Heart right ventricle (tissue), 16 donors: ENCODE data around the gene OGFR. TPM values are rescaled to one million over a fixed set of nuclear protein-coding genes. Genes with fewer than 3 reads are reported as not detected.

Experiments
- ATAC-seq, 8 donors: fragments of 200-7000 bp; cut with Tn5 transposase; one replicate each; pipeline ENCODE4 v1.9.1; 2020; ENCODE audit warnings: mild to moderate bottlenecking in 8 of 8, moderate library complexity in 8 of 8, moderate number of reproducible peaks in 1 of 8
- DNase-seq, 2 donors: peaks; one replicate each; pipeline ENCODE4 v3.0.0-alpha.2; 2020
- H3K27ac ChIP-seq, 10 donors: fragments of 200-600 bp; sonication (generic) in 2 of 10; one replicate each; pipeline versions ENCODE4 v1.5.0 to v1.8.0; 2020 to 2022; ENCODE audit warnings: mild to moderate bottlenecking in 3 of 10
- H3K27me3 ChIP-seq, 7 donors: fragments of 200-600 bp; one replicate each; pipeline ENCODE4 v1.8.0; 2021 to 2022; ENCODE audit warnings: mild to moderate bottlenecking in 2 of 7
- H3K36me3 ChIP-seq, 9 donors: fragments of 200-600 bp; sonication (generic) in 1 of 9; one replicate each; pipeline versions ENCODE4 v1.5.0 to v1.8.0; 2020 to 2022; ENCODE audit warnings: mild to moderate bottlenecking in 2 of 9
- H3K4me1 ChIP-seq, 9 donors: fragments of 200-600 bp; sonication (generic) in 1 of 9; one replicate each; pipeline versions ENCODE4 v1.5.0 to v1.8.0; 2020 to 2022; ENCODE audit warnings: mild to moderate bottlenecking in 4 of 9
- H3K4me3 ChIP-seq, 10 donors: fragments of 200-600 bp; sonication (generic) in 2 of 10; one replicate each; pipeline versions ENCODE4 v1.5.0 to v1.8.0; 2020 to 2022; ENCODE audit warnings: mild to moderate bottlenecking in 7 of 10, moderate library complexity in 2 of 10
- H3K9me3 ChIP-seq, 11 donors: fragments of 200-600 bp in 10 of 11; sonication (generic) in 2 of 11; one replicate each; pipeline versions ENCODE4 v1.5.0 to v1.8.0; 2013 to 2022; ENCODE audit warnings: mild to moderate bottlenecking in 2 of 11, control low read depth in 1 of 11, moderate library complexity in 1 of 11
- WGBS, 2 donors: extraction: QIAGEN DNeasy Blood & Tissue Kit; methylation state at CpG; one replicate each; pipeline ENCODE4 v1.1.7; 2013; ENCODE audit warnings: inconsistent platforms in 1 of 2; 5-methylcytosine and 5-hydroxymethylcytosine counted together
- intact Hi-C, 10 donors: fragments of 100-400 bp; cut with DNase I; formaldehyde crosslinking; loops; one replicate each; pipeline versions ENCODE4 v1.11.1 to v1.14.2; 2022
- polyA plus RNA-seq, 2 donors: library from polyadenylated mRNA; stranded (reverse); fragments of 200-250 nt; gene quantifications; one replicate each; pipeline ENCODE4 v1.2.3, GENCODE V29; 2013
- total RNA-seq, 10 donors: library from RNA; stranded (reverse); fragmentation: NEBNext Ultra II Directional in 3 of 10; extraction: Animal tissue kit (Norgen Biotek cat#: 25700) in 3 of 10; gene quantifications; one replicate each; pipeline versions ENCODE4 v1.2.1 to v1.2.4, GENCODE V29; 2021 to 2023
- TF ChIP-seq, protein P1 (sequence below), 9 donors: fragments of 200-600 bp; sonication (generic) in 2 of 9; IDR thresholded peaks; one replicate each; pipeline versions ENCODE4 v1.5.0 to v1.8.0; 2021 to 2022; ENCODE audit warnings: antibody characterized with exemption in 9 of 9, mild to moderate bottlenecking in 5 of 9, moderate library complexity in 1 of 9
- donor health status: Arrhythmogenic right ventricular cardiomyopathy.
- donor health status: ischemic (EF 13 %, LVEDD 7.1; RV severe dilation, severe dysfunction).
- donor health status: healthy with polysubstance abuse.
- donor health status: DM: no; HTN: yes; CAD: no.
- donor health status: DM: no; HTN: no; CAD: no.
- donor health status: ischemic (EF 25% LVEDD 6.9; RV normal size, moderate dysfunction).
- donor health status: ischemic (EF 25% LVEDD 5.7; RV mildly dilated, moderate dysfunction).
- donor health status: healthy.
- donor health status: DM: yes; HTN: yes; CAD: no.
- donor health status: Ischemic cardiomyopathy.
- donor health status: ischemic (EF 35%, LVEDD 5.7; RV mildly dilated, moderate dysfunction).
- donor health status: nonischemic (EF 11% LVEDD 7.7; RV severe dilation, severe dysfunction).
- donor health status: DM: yes; HTN: yes; CAD: no.
- donor health status: PGD.
- donor health status: ischemic (EF 29% LVEDD 5.4; RV normal size, mild dysfunction).
- donor health status: nonischemic (EF 23%, LVEDD 6.1; RV moderate dilation, normal function).

OGFR gene
- total and polyA plus RNA-seq, 12 donors = 13.0 to 37.5 (median 17.5) TPM

DNA sequence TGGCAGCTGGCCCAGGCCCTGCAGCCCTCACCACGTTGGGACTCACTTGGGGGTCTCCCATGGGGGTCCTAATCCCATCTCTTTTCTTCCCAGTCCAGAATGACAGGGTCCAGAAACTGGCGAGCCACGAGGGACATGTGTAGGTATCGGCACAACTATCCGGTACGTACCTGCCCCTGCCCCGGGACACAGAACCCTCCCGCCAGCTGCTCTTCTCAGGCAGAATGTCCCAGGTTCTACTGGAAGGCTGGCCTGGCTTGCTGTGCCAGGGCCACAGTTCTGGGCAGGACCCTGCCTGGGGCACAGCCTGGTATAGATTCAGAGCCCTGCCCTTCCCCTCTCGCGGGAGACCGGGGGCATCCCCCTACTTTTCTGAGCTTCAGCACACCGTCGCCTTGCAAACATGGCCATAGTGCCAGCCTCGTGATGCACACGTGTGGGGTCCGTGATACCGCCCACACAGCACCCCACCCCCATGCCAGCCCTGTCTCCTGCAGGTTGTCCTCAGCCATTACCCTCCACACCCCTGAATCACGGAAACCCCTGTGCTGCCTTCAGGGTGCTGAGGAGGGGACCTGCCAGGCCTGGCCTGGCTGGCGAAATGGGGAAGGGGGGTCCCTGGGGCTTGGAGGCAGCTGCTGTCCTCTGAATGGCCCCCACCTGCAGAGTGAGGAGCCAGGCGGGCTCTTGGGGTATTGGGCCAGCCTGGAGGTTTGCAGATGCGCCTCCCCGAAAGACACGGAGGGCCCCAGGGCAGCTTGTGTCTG lies 3.0 kb downstream of the OGFR start:
- H3K4me3 ChIP-seq = no peak overlapping the region
- H3K9me3 ChIP-seq = no peaks in the 10 kb centered on the region
- H3K27me3 ChIP-seq = no peaks in the 10 kb centered on the region
- H3K27ac ChIP-seq = no peak overlapping the region
- TF ChIP-seq, protein P1, sequence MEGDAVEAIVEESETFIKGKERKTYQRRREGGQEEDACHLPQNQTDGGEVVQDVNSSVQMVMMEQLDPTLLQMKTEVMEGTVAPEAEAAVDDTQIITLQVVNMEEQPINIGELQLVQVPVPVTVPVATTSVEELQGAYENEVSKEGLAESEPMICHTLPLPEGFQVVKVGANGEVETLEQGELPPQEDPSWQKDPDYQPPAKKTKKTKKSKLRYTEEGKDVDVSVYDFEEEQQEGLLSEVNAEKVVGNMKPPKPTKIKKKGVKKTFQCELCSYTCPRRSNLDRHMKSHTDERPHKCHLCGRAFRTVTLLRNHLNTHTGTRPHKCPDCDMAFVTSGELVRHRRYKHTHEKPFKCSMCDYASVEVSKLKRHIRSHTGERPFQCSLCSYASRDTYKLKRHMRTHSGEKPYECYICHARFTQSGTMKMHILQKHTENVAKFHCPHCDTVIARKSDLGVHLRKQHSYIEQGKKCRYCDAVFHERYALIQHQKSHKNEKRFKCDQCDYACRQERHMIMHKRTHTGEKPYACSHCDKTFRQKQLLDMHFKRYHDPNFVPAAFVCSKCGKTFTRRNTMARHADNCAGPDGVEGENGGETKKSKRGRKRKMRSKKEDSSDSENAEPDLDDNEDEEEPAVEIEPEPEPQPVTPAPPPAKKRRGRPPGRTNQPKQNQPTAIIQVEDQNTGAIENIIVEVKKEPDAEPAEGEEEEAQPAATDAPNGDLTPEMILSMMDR (IDR thresholded peaks at IDR 0.05) = no peak
- peaks cover 4 to 65% (median 47%) of the 10 kb centered on the region in 9 donors for H3K36me3 ChIP-seq
- peaks cover 14 to 50% (median 44%) of the 10 kb centered on the region in 9 donors for H3K4me1 ChIP-seq
- ATAC-seq (no peak), DNase-seq (no peak)
- 86 to 89% methylated on average over 23 of the region's 23 CpGs for WGBS, 2 donors
- intact Hi-C loops = loop anchor here in 9 of 10 donors (1.0 to 10.0 kb wide), 5 partner anchors 139 to 305 kb away; no protein-coding TSS in a partner anchor

DNA sequence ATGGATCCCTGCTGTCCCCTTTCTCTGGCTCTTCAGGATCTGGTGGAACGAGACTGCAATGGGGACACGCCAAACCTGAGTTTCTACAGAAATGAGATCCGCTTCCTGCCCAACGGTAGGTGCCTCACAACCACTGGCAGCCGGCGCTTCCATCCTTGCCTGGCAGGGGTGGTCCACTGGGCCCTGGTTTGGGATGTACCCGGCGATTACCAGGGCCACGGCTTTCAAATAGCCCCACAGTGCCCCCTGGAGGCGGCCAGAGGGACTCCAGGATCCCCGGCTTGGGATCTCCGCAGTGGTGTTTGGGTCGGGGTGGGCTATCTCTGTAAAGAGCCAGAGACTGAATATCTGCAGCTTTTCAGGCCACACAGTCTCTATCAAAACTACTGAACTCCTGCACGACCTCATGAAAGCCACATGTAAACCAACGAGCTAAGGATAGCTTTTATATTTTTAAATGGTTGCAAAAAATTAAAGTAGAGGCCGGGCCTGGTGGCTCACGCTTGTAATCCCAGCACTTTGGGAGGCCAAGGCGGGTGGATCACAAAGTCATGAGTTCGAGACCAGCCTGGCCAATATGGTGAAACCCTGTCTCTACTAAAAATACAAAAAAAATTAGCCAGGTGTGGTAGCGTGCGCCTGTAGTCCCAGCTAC lies 3.7 kb downstream of the OGFR start:
- Histone ChIP-seq H3K4me3 (no peak overlapping the region), H3K27ac (no peak overlapping the region), H3K36me3 (peaks cover 4 to 69% (median 47%) of the 10 kb centered on the region in 9 donors), H3K27me3 (no peaks in the 10 kb centered on the region), H3K9me3 (no peaks in the 10 kb centered on the region), H3K4me1 (peaks cover 11 to 47% (median 39%) of the 10 kb centered on the region in 9 donors)
- intact Hi-C loops = loop anchor here in 9 of 10 donors (1.0 to 10.0 kb wide), 5 partner anchors 140 to 306 kb away; no protein-coding TSS in a partner anchor
- TF ChIP-seq, protein P1 (IDR thresholded peaks at IDR 0.05) = peak; percentile 92 to 97 (median 95)
- ATAC-seq (peak in 7 of 8 donors; percentile 36 to 68 (median 48)), DNase-seq (peak; percentile 66 to 75)
- 45 to 49% methylated on average over 21 of the region's 21 CpGs for WGBS, 2 donors

DNA sequence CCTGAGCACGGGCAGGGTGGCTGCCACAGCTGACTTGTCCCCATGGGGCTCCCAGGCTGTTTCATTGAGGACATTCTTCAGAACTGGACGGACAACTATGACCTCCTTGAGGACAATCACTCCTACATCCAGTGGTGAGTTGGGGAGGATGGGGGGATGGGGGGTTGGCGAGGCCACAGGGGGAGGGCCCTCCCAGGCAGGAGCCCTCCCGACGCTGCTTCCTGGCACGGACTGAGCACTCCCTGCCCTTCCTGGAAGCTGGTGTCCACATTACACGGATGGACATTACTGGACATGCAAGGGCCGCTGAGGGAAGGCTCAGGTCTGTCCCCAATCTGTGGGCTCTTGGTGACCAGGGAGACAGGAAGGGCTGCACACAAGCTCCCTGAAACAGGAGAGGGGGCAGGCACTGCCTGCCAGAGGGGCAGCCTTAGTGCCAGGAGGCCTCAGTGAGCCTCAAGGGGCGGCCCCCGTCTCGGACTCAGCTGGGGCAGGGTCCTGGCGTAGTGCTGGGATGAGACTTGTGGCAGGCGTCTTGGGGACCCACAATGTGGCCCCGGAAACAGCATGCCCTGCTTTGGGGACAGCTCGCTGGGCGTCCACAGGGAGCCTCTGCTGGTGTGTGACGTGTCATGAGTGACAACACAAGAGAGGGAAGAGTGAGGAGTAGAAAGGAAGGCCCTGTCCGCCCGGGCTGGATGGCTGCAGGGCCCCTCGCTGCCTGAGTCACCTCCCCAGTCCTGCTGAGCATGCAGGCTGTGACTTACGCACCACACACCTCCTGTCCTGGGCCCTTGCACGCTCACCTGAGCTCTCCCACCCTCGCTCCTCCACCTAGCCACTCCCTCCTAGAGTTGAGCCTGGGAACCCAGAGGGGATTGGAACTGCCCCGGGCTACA lies 5.1 kb downstream of the OGFR start:
- ATAC-seq = no peak
- intact Hi-C loops = loop anchor here in 8 of 10 donors (2.0 to 10.0 kb wide), 4 partner anchors 141 to 307 kb away; no protein-coding TSS in a partner anchor
- no peak for DNase-seq
- H3K36me3 ChIP-seq = peaks cover 4 to 78% (median 47%) of the 10 kb centered on the region in 9 donors
- 90 to 91% methylated on average over 24 of the region's 24 CpGs for WGBS, 2 donors
- H3K27ac ChIP-seq = no peak overlapping the region
- H3K4me1 ChIP-seq = peaks cover 9 to 39% (median 31%) of the 10 kb centered on the region in 9 donors
- no peaks in the 10 kb centered on the region for H3K9me3 ChIP-seq
- H3K4me3 ChIP-seq = no peak overlapping the region
- H3K27me3 ChIP-seq = peaks cover 0 to 9% (median 1%) of the 10 kb centered on the region in 7 donors
- TF ChIP-seq, protein P1 (IDR thresholded peaks at IDR 0.05) = no peak
